Tibial nerve (tissue), 4 donors: ENCODE measurements around the gene COL4A1.

Experiments
- CTCF ChIP-seq, 5 experiments: fragments of 200-600 bp in 3 of 5; fragments of 450-650 bp in 2 of 5; sonication (generic) in 3 of 5; IDR thresholded peaks; one replicate each; pipeline ENCODE4 v1.5.1; 2016 to 2019; ENCODE audit warnings: antibody characterized with exemption in 5 of 5, mild to moderate bottlenecking in 3 of 5, moderate library complexity in 2 of 5
- EP300 ChIP-seq, 2 donors: sonication (generic); formaldehyde crosslinking; IDR thresholded peaks; one replicate each; pipeline ENCODE4 v1.6.1; 2017; ENCODE audit warnings: antibody characterized with exemption in 2 of 2, mild to moderate bottlenecking in 1 of 2

GRCh38 chr13:110344320-110344719 lies 37.4 kb upstream of the COL4A1 start:
- TF ChIP-seq EP300 (IDR thresholded peaks at IDR 0.05) (no peak), CTCF (IDR thresholded peaks at IDR 0.05) (no peak)
